ENCODE results near the gene FYN.
"Not testable (repeated sequence)": the region's sequence is repeated elsewhere in the genome, so short reads cannot be mapped to it uniquely, and the experiment has no call there.

The FYN gene

DNA sequence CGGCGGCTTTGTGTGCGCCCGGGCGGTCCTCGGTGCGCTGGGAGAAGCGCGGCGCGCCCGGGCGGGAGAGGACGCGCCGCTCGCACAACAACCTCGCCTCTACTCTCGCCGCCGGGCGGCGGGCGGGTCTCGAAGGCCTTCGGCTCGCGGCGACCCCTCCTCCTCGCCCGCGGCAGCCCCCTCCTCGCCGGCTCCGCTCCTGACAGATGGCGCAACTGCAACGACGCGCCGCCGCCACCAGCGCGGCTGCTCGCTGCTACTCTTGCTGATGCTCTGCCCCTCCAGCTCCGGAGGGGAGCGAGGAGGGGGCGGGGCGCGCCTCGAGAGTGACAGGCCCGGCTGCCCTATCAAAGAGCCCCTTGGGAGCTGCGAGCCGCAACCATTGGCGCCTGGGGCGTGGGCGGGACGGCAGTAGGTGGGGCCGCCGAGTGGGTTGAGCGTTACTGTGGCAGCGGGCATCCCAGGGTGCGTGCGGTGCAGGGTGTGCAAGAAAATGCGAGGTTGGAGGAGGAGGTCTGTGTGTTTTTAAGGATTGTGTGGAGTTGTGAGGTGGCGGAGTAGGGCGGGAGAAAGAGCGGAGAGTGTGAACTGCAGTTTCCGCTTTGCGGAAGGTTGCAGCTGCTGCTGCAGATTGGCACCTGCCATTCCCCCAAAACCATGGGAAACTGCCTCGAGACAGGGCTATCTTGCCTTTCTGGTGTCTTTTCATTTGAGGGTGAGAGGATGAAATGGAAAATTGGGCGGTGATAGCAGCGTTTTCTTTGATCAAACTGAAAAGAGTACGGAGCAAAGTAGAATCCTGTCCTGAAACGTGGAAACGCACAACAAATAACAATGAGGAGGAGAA, at the start of gene FYN:
Gene FYN, minus strand, starts transcription at position 275 of the 847 bp plus-strand sequence. CDS start 153,401 bp downstream, outside the sequence.
- DNase-seq (ENCODE audit: low read depth) = peak; percentile 100

DNA sequence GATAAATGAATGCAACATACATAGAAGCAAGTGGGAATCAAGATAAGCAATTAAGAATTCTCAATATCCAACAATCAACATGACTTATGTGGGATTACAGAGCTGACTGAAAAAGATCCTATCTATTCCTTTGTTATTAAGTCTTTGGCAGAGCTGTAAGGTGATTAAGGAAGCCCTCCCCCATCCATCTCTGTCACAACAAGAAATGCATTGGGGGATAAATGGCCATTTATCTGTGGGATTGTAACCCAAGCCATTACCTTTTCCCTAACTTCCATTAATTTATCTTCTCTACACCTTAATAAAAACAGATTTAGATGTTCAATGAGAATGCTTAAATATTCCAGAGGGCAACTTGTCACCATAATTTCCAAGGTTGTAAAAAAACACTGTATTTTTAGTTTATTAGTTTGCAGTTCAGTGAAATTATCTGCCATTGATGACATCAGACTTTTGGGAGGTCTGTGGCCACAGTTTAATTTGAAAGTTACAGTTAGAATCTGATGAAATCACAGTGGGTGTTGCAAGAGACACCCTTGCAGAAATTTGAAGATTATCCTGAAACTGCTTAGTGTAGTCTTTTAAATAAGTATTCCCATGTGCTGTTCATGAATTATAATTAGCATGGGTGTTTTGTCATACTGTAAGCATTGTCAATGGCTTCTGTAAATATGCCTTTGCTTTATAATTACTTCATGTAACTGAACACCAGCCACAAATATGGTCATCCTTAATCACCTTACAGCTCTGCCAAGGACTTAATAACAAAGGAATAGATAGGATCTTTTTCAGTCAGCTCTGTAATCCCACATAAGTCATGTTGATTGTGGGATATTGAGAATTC, 49.4 kb upstream of the FYN start:
- DNase-seq (ENCODE audit: low read depth) = no peak

DNA sequence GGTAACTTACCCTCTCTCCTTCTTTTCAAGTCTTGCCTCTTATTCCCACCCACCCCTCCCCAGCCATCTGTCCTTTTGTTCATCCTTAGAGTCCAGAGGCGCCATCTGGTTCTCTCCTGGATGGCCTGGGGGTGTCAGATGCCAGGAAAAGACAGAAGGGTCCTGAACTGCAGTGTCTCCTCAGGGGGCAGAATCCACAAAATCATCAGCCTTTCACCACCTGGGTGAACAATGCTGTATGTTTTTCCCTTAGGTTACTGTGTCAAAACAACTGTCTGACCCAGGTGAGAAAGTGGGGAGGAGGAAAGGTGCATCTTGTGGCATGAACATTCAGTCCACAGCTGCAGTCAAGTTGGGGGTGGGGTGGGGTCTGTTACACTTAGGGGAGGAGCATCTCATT, 47.9 kb upstream of the FYN start:
- DNase-seq (ENCODE audit: low read depth) = no peak

DNA sequence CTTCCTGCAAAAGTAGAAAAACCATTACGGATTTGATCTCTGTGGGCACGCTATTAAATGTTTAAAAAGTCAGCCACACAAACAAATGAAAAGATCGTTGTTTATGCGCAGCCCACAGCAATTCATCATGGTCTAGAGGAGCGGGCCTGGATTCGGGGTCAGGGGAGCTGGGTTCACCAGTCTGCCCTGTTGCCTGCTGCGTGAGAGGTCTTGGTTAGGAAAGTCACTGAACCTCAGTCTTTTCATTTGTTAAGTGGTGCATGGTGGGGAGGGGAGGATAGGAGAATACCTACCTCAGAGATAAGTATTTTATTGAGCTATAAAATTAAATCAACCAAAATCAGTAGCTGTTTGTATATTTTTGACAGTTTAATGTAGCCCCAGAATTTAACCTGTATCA, 47.3 kb upstream of the FYN start:
- no peak for DNase-seq (ENCODE audit: low read depth)

DNA sequence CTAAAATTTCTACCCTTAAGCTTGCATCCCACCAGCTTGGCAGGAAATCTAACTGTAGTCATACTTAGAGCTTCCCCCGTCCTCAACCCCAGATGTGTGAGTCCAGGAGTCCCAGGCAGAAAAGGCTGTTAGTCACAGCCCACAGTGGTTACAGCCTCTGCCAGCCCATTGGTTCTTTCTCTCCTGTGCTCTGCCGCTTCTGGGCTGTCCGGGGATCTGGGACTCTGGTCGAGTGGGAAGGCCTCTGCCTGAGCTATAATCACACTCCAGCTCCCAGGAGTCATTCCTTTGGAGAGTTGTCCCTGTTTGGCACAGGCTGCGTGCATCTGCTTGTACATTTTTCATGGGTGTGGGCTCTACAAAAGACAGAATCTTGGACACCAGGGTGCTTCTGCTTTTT, 45.6 kb upstream of the FYN start:
- no peak for DNase-seq (ENCODE audit: low read depth)

DNA sequence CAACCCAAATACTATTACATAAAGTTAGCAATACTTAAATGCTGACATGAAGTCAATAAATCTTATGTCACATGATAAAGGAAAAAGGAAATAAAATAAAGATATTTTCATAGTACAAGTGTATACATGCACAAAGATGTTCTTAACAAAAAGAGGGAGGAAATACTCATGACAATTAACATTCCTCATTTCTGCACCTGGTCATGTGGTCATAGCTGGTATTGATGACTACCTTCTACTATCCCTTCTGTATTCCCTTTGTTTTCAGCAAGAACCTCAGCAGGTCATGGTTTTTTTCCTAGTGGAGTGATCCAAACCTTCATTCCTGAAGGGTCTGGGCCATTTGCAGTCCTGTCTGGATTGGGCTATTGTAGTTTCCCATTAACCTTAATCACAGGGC, 43.5 kb upstream of the FYN start:
- DNase-seq (ENCODE audit: low read depth) = no peak

DNA sequence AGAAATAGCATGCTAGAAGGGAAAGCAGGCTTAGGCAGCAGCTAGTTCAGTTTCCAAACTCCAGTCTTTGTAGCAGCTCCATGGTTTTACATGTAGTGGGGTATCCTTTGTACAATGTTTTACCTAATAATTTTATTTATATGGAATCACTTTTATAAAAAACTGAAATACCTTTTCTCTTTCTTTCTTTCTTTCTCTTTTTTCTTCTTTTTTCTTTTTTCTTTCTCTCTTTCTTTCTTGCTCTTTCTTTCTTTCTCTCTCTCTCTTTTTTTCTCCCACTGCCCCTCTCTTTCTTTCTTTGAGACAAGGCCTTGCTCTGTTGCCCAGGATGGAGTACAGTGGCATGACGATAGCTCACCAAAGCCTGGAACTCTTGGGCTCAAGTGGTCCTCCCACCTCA, 41.4 kb upstream of the FYN start:
- DNase-seq (ENCODE audit: low read depth) = no peak

DNA sequence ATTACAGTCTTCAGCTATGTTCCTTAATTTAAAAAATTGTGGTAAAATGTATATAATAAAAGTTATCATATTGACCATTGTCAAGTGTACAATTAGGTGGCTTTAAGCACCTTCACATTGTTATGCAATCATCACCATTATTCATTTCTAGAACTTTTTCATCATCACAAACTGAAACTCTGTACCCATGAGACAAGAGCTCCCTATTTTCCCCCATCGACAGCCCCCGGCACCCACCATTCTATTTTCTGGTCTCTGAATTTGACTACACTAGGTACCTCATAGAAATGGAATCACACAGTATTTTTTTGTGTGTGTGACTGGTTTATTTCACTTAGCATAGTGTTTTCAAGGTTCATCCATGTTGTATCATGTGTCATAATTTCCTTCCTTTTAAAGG, 39.7 kb upstream of the FYN start:
- DNase-seq (ENCODE audit: low read depth) = no peak

DNA sequence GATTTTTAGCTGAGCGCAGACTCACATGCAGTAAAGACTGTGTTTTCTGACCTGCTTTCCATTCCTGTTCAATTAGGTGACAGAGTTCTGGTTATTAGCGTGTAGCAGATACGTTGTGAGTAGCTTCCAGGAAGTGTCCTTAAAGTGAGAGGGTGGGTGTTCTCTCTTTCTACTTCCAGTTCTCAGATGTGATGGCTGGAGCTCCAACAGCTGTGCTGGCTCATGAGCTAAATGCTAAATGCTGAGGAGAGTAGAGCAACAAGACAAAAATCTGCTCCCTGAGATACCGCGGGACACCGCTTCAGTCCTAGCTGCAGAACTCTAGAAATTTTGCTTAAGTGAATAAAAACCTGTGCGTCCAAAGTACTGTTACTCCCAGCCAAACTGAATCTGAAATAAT, 38.2 kb upstream of the FYN start:
- DNase-seq (ENCODE audit: low read depth) = no peak

DNA sequence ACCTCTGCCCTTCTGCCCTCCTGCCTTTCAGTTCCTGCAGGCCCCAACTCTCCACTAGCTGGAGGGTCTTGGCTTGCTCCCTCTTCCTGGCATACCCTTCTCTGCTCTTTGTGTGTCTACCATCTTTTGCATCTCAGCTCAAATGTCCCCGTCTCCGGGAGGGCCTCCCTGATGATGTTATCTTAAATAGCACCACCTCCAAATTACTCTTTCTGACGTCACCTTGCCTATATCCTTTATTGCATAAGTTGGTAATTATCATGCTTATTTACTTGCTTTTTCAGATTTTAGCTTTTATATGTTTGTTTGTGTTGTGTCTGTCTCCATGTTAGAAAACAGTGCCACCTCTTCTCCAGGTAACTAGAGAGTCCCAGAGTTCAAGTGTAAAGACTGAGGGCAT, 36.0 kb upstream of the FYN start:
- DNase-seq (ENCODE audit: low read depth) = no peak

DNA sequence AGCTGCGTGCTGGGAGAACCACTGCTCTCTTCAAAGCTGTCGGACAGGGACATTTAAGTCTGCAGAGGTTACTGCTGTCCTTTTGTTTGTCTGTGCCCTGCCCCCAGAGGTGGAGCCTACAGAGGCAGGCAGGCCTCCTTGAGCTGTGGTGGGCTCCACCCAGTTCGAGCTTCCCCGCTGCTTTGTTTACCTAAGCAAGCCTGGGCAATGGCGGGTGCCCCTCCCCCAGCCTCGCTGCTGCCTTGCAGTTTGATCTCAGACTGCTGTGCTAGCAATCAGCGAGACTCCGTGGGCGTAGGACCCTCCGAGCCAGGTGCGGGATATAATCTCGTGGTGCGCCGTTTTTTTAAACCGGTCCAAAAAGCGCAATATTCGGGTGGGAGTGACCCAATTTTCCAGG, 35.1 kb upstream of the FYN start:
- DNase-seq (ENCODE audit: low read depth) = not testable (repeated sequence)

DNA sequence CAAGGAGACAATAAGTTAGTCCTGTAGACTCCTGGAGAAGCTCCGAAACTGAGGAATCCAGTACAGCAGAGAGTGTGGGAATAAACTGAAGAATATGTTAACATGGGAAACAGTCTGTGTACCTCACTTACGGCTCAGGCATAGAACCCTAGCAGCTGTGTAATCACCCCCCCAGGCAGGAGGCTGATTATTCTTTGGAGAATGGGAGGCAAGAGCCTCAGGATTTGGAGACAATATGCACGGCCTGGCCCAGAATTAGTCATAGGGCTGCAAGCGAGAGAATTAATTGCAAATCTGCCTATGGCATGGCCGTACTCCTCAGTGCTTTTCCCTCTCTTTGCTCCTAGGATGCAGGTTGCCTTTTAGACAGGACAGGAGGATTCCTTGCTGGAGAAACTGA, 27.5 kb upstream of the FYN start:
- DNase-seq (ENCODE audit: low read depth) = no peak

DNA sequence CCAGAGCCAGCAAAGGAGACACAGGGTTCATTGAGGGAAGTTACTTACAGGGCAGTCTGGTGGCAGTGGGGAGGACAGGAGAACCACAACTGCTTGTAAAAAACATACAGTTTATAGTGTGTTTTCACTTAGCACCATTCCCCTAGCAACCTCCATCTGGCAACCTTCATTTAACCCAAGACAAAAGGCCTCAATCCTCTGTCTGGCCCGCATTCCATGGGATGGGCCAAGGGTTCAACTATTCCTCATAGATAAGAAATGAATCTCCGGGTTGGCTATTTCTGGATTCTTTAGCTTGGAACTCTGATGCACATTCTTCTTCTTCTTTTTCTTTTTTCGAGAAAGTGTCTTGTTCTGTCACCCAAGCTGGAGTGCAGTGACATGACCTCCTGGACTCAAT, 26.3 kb upstream of the FYN start:
- DNase-seq (ENCODE audit: low read depth) = no peak

DNA sequence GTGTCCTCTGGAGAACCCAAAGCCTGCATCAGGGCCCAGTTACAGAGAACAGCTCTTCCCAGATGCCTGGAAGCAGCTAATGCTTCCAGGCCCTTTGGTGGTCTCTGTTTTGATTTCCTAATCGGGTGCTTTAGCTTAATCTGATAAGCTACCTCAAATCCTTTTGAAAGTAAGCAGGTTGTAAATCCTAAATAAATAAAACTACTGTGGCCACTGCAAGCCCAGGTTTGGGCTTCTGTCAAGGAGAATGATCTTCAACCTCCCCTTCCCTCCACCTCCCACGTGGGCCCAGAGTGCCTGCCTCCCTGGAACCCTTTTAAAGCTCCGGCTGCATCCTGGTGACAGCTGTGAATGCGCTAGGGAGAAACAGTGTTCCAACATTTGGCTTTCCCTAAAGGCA, 25.2 kb upstream of the FYN start:
- no peak for DNase-seq (ENCODE audit: low read depth)

DNA sequence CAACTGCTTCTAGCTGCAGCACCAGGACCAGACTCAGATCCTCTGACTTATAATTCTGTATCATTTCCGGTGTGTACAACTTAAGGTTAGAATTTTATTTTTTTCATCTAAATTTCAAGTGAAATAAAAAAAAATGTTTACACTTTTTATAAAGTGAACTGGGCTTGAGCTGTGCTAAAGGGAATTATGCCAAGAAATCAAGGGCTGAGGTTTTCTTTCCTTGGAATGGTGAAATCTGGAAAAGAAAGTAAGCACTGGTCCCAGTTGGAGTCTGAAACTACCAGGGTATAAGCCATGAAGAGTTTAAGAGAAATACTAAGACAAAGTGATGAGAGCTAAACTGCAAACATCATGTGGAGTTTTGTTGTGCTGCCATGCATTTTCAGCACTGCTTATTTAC, 21.7 kb upstream of the FYN start:
- DNase-seq (ENCODE audit: low read depth) = no peak

DNA sequence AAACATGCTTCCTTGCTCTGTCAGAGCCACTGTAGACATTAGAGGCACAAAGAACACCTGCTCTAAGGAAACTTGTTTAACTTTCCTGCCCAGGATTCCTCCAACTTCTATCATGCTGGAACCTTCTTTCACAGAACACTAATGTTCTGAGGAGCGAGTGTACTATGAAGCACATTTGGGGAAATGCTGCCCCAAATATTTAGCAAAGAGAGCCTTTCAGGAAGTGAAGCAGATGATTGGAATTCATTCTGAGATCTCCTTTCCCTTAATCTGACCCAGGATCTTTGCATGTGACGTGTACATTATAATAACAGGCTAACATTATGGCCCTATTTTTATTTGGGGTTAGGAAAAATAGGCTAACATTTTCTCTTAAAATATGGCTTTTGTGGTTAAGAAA, 21.0 kb upstream of the FYN start:
- DNase-seq (ENCODE audit: low read depth) = no peak

DNA sequence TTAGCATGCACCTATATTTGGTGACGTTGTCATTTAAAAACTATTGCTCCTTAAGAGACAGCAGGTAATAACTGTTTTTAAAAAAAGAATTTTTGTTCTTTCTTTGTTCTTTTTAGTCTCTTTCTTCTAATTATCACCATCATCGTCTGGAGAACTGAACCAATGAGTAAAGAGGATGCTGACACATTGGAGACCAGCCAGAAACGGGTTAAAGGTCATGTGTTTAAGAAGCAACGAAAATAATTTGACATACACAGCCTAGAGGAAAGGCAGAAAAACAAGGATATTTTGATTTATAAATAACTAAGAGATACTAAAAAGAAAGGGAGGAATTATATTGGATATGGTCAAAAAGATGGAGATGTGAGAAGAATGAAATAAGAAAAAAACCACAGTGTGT, 19.2 kb upstream of the FYN start:
- no peak for DNase-seq (ENCODE audit: low read depth)

DNA sequence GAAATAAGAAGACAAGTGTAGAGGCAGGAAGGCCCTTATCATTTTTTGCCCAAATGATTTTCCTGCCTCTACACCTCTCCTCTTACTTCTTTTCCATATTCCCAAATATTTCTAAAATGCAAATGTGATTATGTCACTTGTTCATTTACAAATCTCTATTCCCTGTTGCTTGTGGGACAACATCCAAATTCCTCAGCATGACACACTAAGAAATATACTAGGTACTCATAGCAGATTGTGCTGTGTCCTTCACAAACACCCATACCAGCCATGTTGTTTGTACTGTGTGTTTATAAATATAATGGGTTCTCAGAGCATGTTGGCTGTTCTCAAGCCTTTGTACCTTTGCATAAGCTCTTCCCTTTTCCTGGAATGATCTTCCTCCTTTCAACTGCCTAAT, 17.7 kb upstream of the FYN start:
- no peak for DNase-seq (ENCODE audit: low read depth)

DNA sequence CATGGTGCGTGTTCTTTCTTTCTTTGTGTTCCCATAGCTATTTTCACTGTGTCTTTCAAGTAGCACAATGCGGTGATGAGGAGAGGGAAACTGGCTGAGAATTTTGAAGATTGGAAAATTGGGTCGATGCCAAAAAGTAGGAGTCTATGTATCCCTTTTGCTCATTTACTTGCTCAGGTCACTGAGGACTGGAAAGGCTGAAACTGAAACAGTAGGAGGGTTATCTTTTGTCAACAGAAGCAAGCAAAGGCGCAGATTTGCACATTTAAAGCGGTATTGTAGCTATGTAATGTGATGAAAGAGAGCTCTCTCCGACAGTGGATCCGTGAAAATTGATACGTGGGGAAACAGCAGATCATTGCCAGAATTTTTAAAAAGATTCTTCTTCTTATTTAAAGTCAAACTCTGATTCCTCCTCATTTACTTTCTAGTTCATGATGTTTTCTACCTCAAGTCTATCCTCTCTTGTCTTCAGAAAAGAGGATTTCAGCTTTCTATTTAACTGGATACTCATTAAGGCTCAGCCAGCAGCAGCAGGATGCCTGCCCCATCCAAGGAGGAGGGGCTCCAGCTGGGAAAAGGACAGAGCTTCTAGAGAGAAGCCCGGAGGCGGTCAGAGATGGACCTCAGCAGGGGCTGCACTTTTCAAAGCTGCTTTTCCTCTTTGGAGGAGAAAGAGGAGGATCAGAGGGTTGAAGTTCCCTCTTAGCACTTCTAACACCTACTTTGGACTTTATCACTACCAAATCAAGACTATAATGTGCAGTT, 15.9 kb upstream of the FYN start:
- no peak for DNase-seq (ENCODE audit: low read depth)

DNA sequence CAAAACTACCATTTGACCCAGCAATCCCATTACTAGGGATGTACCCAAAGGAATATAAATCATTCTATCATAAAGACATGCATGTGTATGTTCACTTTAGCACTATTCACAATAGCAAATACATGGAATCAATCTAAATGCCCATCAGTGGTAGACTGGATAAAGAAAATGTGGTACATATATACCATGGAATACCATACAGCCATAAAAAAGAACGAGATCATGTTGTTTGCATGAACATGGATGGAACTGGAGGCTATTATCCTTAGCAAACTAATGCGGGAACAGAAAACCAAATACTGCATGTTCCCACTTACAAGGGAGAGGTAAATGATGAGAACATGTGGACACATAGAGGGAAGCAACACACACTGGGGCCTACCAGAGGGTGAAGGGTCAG, 13.5 kb upstream of the FYN start:
- DNase-seq (ENCODE audit: low read depth) = not testable (repeated sequence)

DNA sequence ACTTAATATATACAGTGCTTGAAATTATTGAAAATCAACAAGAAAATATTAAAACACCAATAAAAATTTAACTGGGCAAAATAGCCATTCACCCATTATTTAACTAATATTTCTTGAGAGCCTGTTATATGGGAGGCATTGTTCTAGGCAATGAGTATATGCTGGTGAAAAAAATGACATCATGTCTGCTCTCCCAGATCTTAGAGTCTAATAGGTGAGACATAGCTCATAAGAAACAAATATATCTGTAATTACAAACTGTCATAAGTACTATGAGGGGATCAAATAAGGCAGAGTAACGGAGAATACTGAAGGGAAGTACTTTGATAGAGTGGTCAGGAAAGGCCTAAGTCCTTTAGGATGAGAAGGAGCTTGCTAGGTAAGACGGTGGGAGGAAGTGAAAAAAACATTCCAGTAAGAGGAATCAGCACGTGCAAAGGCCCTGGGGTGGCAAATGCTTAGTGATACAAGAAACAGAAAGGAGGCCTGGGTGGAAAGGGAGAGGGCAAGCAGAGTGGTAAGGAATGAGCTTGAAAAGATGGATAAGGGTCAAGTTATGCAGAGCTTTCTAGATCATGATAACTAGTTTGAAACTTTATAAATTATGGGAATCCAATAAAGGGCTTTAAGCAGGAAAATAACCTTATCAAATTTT, 12.2 kb upstream of the FYN start:
- DNase-seq (ENCODE audit: low read depth) = no peak

DNA sequence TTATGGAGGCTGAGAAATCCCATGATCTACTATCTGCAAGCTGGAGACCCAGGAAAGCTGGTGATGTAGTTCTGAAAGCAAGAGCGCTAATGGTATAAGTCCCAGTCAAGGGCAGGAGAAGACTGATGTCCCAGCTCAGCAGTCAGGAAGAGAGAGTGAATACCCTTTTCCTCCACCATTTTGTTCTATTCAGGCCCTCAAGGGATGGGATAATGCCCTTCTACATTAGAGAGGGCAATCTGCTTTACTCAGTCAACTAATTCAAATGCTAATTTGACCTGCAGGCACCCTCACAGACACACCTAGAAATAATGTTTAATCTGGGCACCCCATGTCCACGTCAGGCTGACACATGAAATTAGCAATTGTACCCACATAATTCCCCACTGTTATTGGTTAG, 10.8 kb upstream of the FYN start:
- DNase-seq (ENCODE audit: low read depth) = no peak

Measured in activated T-cell treated with anti-CD3 and anti-CD28 coated beads for 48 hours (primary cell).